DMS153 treated with DMSO at 0.1 percent for 48 hours (cell line): Measurements from ENCODE around the gene ITGA3.
"Not testable (repeated sequence)": the region's sequence is repeated elsewhere in the genome, so short reads cannot be mapped to it uniquely, and the experiment has no call there.

Source experiments
- DNase-seq: peaks from one replicate; lab custom pipeline; 2025; ENCODE audit not compliant: unreplicated experiment; lab: John Stamatoyannopoulos, UW

The ITGA3 gene

DNA sequence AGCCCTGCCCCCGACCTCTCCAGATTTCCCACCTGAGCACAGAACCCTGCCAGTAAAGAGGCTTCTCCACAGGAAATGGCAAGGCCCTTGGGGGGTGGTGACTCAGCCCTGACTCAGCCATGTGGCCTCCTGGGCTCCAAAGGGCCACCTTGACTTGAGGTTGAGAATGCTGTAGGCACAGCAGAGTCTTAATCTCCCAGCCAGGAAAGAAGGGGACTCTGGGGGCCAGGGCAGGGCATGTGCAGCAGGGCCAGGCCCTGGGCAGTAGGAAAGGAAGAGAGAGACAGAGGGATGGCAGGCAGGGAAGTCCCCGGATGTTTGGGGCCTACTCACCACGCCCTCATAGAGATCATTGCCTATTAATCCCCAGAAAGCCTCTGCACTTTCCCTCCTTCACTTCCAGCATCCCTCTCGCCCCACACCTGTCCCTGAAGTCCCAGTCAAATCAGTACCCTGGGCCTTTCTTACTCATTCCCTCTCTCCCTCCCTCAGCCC is 4.8 kb upstream of the ITGA3 start:
- no peak for DNase-seq

DNA sequence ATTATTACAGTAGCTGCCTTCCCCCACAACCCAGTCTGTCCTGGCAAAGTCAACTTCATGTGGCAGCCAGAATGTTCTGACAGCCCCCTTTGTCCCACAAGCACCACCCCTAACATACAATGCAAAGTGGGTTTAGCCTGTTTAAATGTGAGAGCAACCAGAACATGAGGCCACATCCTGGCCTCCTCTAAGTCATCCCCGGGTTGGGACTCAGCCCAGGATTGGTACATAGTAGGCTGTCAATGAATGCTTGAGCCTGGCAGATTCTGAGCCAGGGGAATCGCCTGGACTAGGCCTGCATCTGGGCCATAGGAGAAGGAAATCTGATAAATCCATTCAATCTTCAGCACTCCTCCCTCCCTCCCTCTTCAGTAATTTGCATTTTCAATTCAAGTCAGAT is 4.3 kb upstream of the ITGA3 start:
- DNase-seq: no peak

DNA sequence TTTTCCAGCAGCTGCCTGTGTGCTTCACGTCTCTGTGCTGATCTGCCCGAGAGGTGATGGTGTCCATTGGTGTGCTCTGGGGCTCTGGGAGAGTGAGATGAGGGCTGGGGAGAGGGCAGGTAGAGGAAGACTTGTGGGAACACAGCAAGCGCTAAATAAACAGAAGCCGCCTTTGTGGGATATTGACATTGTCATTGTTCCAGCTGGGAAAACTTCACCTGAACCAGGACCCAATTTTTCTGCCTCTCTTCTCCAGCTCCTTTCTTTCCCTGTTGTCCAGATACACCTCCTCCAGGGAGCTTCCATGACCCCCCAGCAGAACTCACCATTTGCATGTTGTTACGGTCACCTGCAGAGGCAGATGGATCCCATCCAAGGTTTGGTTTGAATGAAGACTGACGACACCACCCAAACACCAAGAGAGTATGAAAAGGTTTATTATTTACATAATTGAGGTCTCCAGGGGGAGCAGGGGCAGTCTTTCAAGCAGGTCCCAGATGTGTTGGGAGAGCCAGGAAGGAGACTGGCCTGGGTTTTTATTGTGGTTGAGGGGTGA is 3.6 kb upstream of the ITGA3 start:
- DNase-seq: peak; percentile 81

DNA sequence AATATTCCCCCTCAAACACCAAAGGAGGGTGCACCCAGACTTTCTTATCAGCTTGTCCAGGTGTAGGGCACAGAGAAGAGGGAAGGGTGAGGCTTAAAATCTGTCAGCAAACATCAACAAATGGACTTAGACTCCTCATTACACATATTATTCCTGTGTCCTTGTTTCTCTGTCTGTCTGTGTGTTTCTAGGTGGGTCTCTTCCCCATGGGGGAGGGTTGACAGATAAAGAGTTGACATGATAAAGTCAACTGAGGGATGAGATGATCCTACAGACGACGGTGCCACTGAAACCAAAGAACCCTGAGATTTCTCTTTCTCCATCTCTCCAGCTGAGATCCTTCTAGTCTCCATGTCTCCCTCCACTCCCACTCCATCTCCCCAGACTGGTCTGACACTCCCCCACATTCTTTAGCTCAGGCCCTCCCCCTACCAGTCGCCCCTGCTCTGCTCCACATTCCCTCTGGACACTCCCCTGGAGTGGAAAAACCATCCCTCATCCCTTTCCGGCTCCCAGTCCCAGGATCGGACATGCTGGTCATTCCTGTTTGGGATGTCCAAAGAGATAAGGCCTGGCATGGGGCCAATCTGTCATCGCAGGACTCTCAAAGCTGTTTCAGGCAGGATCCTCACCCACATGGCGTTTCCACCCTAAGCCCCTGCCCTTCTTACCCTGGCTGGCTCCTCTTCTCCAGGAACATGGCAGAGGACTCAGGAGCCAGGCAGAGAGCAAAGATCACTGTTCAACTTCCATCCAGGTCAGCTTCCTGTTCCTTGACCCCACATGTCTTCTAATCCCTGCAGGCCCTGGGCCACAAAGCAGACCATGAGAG is 2.9 kb upstream of the ITGA3 start:
- DNase-seq: no peak

DNA sequence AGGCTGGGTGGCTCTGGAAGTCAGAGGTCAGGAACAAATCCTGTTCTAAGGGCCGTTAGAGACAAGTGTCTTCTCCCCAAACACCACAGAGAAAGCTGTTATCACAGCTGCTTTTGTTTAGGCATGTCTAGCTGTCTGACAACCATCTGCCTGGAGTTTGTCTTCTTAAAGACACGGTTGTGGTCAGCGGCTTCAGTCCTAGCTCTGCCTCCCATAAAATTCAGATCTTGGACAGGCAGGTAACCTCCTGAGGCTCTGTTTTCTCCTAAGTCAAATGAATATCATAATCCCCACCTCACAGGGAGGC is 2.3 kb upstream of the ITGA3 start:
- no peak for DNase-seq

DNA sequence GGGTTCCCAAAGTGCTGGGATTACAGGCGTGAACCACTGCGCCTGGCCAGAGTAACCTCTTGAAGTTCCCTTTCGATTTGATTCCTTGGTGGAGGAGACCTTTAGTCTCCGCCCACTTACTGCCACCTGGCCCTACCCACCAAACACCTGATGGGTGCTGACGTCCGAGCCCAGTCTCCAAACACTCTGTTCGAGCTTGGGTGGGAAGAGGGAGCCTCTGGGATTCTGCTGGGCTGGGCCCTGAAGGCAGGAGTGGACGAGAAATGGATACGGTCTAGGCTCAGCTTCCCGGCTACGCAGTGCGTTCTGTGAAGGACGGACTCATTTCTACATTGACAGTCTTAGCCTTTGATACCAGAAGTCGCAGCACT is 870 bp upstream of the ITGA3 start:
- DNase-seq: peak; percentile 69

DNA sequence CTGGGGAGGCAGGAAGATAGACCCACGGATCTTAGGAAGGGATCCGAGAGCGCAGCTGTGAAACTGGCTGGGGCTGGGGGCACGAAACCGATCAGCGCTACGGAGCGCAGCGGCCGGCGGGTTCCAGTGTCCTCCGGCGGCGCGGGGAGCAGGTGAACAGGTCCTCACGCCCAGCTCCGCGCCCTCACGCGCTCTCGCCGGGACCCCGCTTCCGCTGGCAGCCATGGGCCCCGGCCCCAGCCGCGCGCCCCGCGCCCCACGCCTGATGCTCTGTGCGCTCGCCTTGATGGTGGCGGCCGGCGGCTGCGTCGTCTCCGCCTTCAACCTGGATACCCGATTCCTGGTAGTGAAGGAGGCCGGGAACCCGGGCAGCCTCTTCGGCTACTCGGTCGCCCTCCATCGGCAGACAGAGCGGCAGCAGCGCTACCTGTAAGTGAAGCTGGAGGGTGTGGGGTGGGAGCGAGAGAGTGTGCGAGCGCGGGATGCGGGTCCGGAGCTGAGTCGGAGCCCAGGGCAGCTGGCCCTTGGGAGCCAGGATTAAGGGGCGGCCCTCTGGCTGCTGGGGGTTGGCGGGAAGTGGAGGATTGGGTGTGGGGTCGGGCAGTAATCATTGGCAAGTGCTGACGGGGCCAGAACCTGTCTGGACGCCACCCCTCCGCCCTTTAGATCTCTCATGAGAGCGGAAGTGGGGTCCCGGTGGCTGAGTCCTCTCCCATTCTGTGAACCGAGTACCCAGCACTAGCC is 479 bp downstream of the ITGA3 start:
- peak; percentile 44 for DNase-seq

DNA sequence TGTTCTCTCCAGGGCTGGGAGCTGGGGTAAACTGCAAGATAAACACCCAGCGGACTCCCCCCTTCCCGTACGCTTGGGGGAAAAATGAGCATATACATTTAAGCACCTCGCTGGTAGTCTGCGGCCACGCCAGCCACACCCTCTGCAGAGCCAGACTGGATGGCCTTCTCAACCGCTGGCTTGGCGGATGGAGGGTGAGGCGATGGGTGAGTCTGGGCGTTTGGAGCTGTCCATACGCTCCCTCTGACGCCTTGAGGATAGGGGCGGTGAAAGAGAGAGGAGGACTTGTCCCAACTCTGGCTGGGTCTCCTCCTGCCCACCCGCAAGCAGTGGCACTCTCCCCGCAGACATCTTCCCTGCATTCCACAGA is 1.0 kb downstream of the ITGA3 start:
- DNase-seq: no peak

DNA sequence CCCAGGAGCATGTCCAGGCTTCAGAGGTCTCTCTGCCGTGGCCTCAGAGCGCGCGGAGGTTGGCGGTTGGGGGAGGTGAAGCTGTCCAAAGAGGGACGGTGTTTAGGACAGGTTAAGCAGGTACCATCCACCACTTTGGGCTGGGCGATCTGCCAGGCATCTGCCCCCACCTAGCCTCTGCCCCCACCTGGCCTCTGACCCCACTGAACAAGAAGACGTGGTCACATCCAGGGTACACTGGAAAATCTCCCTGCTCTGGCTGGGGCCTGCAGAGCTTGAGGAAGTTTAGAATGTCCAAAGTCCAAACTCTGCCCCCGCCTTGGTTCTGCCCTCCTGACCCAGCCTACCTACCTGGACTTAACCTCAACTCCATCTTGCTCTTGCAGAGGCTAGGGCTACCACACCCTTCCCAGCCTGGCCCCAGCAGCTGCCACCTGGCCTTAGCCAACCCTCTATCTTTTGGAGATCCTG is 1.6 kb downstream of the ITGA3 start:
- no peak for DNase-seq

DNA sequence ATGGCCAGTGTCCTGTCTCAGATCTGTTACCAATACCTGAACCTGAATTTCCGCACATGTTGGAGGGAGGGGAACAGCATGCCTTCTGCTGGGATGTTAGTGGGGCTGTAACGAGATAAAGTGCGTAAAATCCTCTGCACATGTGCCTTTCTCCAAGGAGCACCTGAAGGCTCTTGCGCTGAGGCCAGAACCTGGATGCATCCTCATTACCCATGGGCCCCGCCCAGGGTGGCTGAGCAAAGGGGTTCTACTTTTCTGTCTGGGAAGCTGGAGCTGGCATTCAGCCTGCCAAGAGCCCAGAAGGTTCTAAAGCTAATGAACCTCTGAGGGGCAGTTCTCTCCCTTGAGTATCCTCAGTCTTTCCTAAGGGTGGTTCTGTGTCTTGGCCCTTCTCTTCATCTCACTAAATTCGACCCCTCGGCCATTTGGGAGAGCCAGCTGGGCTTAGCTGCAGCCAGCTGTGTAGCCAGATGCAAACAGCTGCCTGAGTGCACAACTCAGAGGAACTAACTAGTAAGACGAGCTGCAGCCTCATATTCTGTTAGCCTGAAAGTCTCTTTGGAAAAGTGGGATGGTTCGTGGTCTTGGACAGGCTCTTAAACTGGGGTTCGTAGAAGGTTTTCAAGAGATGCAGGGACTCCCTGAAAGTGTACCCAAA is 2.5 kb downstream of the ITGA3 start:
- DNase-seq: no peak

DNA sequence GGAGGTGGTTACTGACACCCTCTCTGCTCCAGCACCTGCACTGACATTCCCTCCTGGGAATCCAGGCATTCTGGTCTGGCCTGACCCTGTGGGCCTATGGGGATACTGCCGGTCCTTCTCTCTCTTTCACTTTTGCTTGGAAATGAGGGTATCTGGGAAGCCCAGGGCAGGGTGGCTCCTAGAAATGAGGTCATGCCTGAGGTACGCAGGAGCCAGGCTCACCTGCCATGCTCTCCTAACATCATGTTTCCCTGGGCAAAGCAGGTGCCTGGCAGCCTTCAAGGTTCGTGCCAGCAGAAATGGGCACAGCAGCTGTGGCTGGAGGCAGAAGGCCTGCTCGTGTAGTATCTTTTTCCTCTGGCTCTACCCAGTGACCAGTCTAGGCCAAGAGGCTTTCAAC is 3.3 kb downstream of the ITGA3 start:
- DNase-seq: no peak

DNA sequence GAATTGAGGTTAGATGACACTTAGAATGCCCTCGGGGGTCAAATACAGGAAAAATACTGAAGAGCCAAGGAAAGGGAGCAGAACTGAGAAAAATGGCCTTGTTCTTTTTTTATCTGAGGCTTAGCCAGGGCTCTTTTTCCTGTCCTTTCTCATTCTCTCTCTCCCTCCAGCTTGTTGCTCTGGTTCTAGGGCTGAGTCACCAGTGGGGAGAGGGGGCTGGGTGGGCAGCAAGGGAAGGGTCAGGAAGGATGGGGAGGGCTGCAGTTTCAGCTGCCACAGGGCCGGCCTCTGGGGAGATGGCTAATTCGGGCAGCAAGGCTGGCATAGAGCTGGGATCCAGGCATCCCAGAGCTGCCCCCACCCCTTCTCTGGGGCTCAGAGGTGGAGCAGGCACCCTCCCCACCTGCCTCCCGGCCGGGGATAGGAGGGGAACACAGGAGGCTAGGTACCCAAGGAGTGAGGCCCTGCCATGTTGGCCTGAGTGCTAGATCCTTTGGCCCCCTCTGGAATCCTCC is 3.9 kb downstream of the ITGA3 start:
- no peak for DNase-seq

DNA sequence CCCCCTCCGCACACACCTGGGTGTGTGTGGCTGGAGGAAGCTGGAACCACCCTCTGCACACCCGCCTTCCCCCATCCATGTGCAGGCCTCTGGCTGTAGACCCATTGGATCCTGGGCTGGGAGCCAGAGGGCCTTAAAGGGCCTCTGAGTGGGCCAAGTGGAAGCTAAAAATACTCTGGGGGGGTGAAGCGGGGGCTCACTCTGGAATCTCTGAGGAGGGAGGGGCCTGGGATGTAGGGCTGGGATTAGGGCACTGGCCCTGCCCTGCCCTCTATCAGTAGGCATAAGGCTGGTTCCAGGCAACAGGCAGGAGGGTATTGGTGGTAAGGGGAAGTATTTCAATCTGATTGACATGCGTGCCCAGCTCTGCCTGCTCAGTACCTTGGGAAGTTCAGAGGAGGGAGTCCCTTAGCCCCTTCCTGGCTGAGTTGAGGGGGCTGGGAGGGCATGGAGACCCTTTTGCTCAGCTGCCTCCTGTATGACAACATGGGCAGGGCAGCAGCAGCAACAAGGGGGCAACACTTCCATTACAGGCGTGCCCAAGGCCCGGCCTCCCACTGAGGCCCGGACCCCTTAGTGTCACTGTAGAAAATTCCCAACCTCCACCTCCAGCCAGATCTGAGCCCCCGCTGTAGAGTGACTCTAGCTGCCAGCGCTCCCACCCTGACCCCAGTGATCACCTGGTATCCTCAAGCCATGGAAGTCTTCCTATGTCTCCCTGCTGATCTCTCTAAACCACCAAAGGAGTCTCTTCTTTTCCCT is 5.2 kb downstream of the ITGA3 start:
- DNase-seq: no peak

DNA sequence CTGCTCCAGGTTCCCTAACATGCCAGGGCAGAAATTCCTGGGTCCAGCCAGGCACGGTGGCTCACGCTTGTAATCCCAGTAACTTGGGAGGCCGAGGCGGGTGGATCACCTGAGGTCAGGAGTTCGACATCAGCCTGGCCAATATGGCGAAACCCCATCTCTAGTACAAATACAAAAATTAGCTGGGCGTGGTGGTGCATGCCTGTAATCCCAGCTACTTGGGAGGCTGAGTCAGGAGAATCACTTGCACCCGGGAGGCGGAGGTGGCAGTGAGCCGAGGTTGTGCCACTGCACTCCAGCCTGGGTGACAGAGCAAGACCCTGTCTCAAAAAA is 5.8 kb downstream of the ITGA3 start:
- DNase-seq: not testable (repeated sequence)

DNA sequence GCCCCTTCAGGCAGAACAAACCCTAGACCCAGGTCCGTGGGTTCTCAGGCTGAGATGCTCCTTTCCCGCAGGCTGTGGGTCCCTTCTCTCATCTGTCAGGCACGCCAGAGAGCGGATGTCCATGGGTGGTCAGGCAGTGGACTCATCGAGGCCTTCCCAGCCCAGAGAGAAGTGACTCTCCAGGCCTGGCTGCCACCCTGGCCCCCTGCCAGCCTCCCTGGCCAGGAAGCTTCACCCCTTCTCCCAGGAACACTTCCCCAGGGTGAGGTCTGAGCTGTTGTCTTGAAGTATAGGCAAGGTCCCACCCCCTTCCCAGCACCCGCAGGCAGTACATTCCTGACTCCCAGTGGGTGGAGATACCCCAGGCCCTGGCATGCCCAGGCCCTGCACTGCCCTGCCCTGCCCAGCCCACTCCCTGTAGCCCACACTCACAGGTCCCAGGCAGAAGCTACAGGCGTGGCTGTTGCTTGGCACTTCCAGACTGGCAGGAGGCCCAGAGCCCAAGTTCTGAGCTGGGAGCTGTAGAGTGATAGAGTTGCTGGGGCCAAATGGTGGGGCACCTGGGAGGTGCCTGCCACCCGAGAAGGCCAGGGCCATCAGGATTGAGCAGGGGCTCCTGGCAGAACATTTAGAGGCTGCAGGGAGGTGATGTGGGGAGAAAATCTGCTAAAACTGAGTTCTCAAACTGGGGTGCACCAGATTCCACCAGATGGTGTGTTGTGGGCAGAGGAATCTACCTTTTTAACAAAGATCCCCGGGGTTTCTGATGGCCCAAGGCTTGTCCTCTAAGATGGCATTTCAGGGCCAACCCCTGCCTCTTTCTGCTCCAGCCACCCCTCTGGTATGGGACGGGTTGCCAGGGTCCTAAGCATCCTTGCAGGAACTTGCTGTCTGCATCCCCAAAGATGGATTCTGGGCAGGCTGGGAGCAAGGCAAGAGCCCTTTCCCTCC is 6.7 kb downstream of the ITGA3 start:
- peak; percentile 30 for DNase-seq

DNA sequence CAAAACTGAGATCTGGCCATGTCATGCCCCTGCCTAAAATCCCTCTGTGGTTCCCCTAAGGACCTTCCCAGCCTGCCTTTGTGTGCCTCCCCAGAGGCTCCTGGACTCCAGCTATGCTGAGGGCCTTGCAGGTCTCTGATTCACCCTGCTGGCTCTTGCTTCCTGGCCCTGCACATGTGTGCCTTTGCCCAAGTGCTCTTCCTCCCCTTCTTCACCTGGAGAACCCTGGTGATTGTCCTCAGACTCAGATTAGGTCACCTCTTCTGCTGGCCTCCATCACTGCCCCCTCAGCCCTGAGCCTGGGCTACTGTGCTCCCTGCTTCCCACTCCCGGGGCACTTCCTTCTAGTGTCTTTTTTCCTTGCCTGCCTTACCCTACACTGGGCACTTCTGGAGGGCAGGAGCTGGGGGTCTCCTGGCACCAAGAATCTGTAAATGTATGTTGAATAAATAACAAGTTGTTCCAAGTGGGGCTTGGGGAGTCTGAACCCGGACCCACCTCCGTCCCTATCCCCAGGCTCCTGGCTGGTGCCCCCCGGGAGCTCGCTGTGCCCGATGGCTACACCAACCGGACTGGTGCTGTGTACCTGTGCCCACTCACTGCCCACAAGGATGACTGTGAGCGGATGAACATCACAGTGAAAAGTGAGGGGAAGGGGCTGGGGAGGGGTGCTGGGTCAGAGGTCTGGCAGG is 7.8 kb downstream of the ITGA3 start:
- DNase-seq: no peak

DNA sequence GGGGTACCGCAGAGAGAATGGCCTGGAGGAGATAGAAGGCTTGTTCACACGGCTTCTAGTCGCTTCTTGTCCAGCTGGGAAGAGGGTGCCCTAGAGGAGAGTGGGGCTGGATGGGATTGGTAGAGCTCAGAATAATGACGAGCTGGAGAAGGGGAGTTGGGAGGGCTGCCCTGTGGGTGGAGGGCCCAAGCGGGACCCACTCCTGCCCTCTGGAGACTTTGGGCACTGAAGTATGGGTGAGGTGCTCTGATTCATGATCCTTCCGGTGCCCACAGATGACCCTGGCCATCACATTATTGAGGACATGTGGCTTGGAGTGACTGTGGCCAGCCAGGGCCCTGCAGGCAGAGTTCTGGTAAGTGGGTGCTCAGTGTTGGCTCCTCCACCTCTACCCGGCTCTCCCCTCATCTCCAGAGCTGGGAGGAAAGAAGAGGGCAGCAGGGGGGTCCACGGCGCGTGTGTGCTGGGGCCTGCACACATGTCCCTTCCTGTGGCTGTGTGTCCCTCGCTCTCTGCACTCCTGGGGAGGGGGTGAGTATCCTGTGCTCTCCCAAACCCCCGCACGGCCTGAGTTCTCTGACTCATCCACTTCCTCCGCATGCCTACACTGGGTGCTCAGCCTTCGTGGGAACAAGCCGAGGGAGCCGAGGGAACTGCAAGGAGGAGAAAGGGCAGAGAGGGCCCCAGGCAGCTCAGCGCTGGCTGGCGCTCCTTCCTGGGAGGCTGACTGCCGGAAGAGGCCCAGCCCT is 8.5 kb downstream of the ITGA3 start:
- no peak for DNase-seq

DNA sequence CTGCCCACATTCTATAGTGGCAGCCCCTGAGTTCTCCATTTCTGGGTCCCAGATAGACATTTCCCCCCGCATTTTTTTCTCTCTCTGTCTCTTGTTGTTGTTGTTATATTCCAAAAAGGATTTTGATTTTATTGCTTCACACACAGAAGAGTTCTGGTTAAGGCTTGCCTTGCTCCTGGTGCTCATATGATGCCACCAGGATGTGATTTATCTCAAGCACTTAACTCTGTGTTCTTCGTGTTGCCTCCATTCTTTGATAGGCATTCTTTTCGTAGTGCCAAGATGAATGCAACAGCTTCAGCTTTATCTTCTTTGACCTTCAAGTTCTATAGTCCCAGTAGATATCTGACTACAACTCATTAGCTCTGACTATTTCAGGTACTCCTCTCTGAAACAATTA is 9.1 kb downstream of the ITGA3 start:
- no peak for DNase-seq
